Endometrial microvascular endothelial cells (primary cell): ENCODE measurements around the gene KCNMA1. TPM values are rescaled to one million over a fixed set of nuclear protein-coding genes. Genes with fewer than 3 reads are reported as not detected.

Experiments
- in situ Hi-C: cut with HindIII; loops from 2 replicates; pipeline ENCODE4 v1.10.0; 2017; ENCODE audit warnings: low sequenced_read_pairs, low pct_unique_long_range_greater_than_20kb; ENCODE audit errors: inconsistent ontology term
- total RNA-seq: library from RNA; depleted of rRNA; stranded (reverse); fragments of >200 nt; gene quantifications from one replicate; pipeline ENCODE4 v1.2.3, GENCODE V29; 2015; ENCODE audit errors: inconsistent ontology term

The KCNMA1 gene
- total RNA-seq, 1 donor from 2014 or later: 0.09 TPM

GRCh38 chr10:77165445-77166208 is 472.0 kb downstream of the KCNMA1 start:
- in situ Hi-C loops: no loop called here

- in situ Hi-C loops: no loop called here
Observed at GRCh38 chr10:77164616-77165311, 472.8 kb downstream of the KCNMA1 start.

- in situ Hi-C loops: no loop called here
Observed at GRCh38 chr10:77163670-77164348, 473.8 kb downstream of the KCNMA1 start.

DNA sequence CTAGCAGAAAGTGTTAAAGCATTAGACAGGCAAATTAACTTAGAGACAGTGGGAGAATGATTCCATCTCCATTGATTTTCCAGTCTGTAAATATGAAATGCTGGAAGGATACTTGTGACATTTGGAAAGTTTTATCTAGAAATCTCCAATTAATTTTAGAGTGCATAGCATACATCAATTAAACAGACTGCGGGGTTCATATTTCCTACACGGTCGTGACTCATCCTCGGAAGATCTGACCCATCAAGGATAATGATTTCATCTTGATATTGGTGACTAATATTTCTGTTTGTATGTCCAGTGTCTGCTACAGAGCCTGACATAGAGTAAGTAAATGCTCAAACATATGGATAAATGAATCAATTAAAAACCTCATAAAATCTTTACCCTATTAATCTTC is 474.9 kb downstream of the KCNMA1 start:
- in situ Hi-C loops: no loop called here

DNA sequence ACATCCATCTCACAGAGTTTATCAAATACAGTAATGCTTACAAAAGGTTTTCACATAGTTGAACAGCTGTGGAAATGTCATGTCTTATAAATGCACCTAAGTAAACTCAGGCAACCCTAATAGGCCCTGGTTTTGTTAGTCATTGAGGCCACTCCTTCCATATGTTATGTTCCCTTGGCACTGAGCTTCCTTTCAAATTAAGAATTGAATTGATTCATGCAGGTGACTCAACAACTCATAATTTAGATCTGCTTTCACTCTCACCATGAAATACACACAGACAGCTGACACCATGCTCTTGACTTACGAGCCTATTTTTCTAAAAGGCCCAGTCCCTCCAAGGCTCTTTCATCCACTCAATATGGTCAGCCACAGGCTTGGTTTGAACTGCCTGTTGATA is 476.9 kb downstream of the KCNMA1 start:
- in situ Hi-C loops: no loop called here

DNA sequence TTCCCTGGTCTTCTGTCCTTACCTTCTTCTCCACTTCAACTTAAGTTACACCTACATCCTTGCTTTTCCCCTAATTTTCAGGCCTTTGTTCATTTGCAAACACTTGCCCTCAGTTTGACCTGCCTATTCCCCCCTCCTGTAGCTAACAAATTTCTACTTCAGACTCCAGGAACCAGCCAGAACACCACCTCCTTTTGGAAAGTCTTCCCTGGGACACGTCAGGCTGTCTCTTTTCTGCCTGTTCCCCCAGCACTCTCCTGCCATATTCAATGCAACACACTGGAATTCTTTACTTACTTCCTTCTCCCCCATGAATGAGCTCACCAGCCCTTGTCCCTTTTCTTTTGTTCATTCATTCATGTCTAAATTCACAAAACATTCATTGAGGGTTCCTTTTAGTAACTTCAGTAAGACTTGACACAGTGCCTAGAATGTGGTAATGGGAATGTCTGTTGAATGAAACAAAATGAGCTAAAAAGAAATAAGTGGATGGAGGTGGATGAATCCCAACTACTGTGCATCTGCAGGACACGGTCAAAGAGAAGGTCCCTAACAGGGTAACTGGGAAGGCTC is 478.0 kb downstream of the KCNMA1 start:
- in situ Hi-C loops: no loop called here

GRCh38 chr10:77158666-77159065 is 478.9 kb downstream of the KCNMA1 start:
- in situ Hi-C loops: no loop called here

- in situ Hi-C loops: no loop called here
Observed at GRCh38 chr10:77157248-77158019, 480.2 kb downstream of the KCNMA1 start.

DNA sequence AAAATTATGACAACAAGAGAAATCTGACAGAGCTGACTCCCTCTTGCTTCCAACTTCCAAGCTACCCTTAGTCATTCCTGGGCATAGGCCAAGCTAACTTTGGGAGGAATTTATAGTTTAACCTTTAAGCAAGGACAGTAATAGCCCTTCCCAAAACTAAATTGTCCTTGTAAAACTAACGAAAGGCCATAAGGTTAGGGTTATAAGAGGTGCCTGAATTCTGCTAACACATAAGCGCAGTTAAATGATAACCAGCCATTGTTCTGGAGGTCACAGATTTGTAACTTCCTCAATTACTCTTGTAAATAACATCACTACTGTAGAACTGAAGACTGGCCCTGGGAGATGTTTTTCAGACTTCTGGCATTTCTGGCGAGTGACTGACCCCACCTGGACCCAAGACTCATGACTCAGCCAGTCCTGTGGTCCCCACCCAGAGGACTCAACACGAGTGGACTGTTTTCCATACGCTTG is 481.2 kb downstream of the KCNMA1 start:
- in situ Hi-C loops: no loop called here

- in situ Hi-C loops: no loop called here
Observed at GRCh38 chr10:77152256-77152655, 485.4 kb downstream of the KCNMA1 start.

- in situ Hi-C loops: no loop called here
Observed at GRCh38 chr10:77151408-77151807, 486.2 kb downstream of the KCNMA1 start.

DNA sequence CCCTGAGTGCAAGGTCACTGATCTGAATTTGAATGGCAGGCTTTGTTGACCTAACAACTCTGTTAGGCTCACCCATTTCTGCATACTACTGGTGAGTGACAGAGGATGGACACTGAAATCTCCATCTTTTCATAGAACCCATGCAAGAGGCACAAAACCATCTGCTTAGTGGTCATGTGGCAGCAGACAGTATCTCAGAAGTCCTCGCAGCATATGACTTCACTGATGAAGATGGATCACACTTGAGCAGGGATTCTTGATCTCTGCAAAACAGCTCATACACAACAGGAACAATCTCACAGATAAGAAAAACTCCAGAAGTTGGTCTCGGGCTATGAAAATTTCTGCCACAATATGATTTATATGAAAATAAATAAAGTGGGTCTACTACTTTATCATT is 487.9 kb downstream of the KCNMA1 start:
- in situ Hi-C loops: no loop called here

DNA sequence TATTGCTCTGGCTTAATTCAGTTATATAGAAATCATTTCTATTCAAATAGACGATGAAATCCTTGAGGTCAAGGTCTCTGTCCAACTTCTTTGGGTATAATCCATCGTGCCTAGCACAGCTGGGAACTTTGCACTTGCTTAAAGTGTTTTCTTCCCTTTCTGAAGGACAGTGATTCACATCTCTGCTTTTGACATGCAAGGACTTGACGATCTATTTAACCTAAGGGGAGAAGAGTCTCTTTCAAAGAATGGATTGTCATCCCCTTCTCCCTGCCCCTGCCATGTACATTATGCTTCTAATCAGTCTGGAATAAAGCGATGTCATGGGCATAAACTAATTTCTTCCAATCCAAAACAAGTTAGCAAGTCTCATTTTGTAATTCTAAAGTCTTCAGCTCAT is 488.6 kb downstream of the KCNMA1 start:
- in situ Hi-C loops: no loop called here

DNA sequence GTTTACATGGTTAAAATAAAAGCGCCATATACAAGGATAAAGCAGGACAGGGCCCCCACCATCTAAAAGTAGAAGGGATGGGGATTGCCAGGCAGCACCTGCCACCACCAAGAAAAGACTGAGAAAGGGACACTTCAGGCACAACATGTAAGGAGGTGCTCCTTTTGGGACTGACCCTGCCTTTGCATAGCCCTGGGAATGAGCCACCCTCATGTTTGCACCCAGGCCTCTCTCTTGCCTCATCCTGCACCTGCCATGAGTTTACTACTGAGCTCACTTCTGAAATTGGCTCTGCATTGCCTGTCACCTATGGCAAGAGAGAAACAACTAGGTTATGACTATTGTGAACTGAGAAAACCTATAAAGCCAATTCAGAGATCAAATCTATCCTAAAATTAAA is 489.7 kb downstream of the KCNMA1 start:
- in situ Hi-C loops: no loop called here

DNA sequence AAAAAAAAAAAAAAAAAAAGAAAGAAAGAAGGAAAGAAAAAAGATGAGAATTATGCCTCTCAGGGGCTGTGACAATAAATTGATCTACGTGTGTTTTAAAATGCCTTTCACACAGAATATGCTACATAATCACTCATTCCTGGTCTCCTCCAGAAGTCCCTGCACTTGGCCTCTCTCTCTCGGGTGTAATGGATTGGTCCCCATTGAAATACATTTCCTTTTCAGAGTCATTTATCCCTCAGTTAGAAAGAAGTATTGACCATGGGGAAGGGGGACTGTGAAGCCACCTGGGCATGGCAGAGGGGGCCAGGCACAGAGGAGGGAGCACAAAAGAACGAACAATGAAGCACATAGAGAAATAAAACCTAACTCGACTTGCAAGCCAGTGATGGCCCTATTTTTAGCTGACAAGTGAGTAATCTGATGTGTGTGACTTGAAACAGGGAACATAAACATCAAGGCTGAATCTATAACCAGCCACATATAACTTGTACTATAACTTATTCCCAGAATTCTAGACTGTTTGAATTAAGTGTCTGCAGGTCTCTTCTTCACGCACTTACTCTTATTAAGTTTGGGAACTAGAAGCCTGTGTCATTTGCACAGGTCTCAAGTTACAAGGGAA is 490.8 kb downstream of the KCNMA1 start:
- in situ Hi-C loops: no loop called here

DNA sequence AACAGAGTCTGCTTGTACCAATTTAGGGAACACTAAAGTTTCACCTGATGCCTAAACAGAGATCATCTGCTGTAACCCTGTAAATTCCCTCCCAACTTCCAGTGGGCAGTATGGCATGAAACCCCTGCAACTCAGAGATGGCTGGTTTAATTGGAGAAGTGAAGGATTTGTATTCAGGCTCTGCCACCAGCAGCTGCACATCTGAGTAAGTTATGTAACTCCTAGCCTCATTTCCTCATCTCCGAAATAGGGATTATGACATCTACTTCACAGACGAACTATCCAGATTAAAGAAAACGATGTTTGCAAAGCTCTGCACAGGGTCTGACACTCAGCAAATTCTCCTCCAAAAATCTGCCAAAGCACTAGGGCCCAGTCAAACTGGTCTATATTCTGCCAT is 493.0 kb downstream of the KCNMA1 start:
- in situ Hi-C loops: no loop called here

DNA sequence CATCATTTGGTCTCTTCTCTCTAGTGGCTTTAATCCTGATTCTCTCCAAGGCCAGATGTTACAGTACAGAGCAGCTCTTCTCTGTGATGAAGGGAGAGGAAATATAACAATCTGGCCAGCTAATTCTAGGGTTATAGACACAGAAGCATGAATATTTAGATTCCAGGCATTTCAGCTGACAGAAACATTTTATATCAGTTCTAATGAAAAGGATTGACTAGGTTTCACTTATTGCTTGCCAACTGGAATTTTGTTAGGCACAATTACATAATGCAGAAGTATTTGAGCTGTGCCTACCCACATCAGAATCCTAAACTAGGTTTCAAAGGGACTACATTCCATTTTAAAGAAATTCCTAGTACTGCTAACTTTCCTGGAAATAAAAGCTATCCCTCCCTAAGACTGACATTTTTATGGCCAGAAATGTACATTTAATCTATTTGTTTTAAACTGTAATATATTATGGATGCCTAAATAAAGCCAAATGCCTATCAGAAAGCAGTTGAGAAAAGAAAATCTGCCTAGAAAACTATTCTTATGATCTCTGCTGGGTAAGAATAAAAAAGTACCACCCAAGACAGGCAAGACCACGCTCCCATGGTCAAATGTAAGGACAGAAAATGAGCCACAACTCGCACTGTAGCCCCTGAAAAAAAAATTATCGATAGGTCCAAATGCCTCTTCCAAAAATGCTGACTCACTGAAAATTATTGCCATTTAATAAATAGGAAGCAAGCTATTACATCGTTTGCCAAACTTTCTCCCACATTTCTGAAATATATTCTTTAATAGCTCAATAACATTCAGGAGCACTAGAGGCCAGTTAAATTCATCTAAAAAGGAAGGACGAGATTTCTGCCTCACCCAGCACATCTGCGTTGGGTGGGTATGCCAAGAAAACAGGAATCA is 498.1 kb downstream of the KCNMA1 start:
- in situ Hi-C loops: no loop called here
